ENCODE data around the gene ERGIC2.

Gene ERGIC2, protein sequence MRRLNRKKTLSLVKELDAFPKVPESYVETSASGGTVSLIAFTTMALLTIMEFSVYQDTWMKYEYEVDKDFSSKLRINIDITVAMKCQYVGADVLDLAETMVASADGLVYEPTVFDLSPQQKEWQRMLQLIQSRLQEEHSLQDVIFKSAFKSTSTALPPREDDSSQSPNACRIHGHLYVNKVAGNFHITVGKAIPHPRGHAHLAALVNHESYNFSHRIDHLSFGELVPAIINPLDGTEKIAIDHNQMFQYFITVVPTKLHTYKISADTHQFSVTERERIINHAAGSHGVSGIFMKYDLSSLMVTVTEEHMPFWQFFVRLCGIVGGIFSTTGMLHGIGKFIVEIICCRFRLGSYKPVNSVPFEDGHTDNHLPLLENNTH

DNA sequence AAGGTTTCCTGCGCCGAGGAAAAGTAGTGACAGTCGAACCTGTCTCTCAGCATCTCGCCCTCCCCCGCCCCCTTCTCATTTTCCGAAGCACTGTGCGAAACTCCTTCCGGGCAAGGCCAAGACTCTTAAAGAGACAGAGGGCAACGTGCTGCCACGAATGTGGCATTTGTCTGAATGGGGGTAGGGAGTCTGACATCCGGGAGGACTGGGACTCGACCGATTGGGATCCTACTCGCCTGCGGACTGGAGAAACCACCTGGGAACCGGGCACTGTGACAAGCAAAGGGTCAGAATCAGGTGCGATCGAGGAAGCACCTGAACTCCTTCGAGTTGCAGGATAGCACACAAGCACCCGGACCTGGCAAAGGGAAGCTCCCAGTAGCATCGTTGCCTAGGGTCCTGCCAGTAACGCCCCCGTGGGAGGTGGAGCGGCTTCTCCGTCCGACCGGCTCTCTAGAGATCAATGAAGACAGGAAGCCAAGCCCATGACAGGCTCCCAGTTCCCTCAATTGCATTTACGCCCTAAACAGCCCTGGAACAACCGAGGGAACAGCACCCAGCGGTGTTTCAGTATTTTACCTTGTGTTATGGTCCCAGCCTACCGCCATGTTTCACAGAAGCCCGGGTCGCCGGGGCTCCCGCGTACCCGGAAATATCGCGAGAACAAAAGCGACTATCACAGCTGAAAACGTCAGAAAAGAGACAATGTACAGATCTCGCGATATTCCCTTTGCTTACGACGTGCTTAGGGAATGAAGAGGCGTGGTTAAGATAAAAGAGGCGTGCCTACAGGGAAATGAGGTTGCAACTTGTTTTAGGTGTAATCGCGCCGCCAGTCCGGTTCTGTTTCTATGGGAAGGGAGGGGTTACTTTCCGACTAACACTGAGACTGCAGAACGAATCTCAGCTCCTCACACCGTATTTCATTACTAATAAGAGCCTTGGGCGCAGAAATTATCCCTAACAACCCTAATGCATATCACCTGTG is at the start of gene ERGIC2:
Gene ERGIC2 (minus strand): TSS at position 637 of the 988 bp plus-strand sequence. CDS start 9,539 bp downstream, outside the sequence.
- H3K36me3 ChIP-seq (ENCODE audit: control insufficient read depth in 5 of 5, insufficient read depth in 5 of 5, low read length in 5 of 5), result peaks cover 0 to 11% (median 2%) of the 10 kb centered on the region in 5 donors
- H3K27ac ChIP-seq (ENCODE audit: low read depth, low read length), result peak within 1 kb of the TSS; percentile 89
- peaks cover 0 to 22% (median 17%) of the 10 kb centered on the region in 5 donors for H3K4me1 ChIP-seq (ENCODE audit: control insufficient read depth in 5 of 5, insufficient read depth in 5 of 5, low read length in 5 of 5)
- peak within 1 kb of the TSS; percentile 83 to 100 (median 100) for H3K4me3 ChIP-seq (ENCODE audit: low read depth in 1 of 5, low read length in 5 of 5)
- peak within 1 kb of the TSS; percentile 86 to 100 (median 97) for H3K9ac ChIP-seq (ENCODE audit: low read length in 5 of 5)
- no peaks in the 10 kb centered on the region for H3K27me3 ChIP-seq (ENCODE audit: control insufficient read depth in 5 of 5, insufficient read depth in 4 of 5, low read length in 5 of 5)
- H3K9me3 ChIP-seq (ENCODE audit: control insufficient read depth in 5 of 5, low read length in 5 of 5), result no peaks in the 10 kb centered on the region

GRCh38 chr12:29430716-29431044 is 49.7 kb upstream of the ERGIC2 start:
- H3K36me3 ChIP-seq (ENCODE audit: control insufficient read depth in 5 of 5, insufficient read depth in 5 of 5, low read length in 5 of 5), result no peaks in the 10 kb centered on the region
- H3K4me1 ChIP-seq (ENCODE audit: control insufficient read depth in 5 of 5, insufficient read depth in 5 of 5, low read length in 5 of 5), result peaks cover 0 to 7% (median 0%) of the 10 kb centered on the region in 5 donors
- no peaks in the 10 kb centered on the region for H3K27me3 ChIP-seq (ENCODE audit: control insufficient read depth in 5 of 5, insufficient read depth in 4 of 5, low read length in 5 of 5)
- no peaks in the 10 kb centered on the region for H3K9me3 ChIP-seq (ENCODE audit: control insufficient read depth in 5 of 5, low read length in 5 of 5)
- no peak overlapping the region for H3K27ac ChIP-seq (ENCODE audit: low read depth, low read length)
- H3K9ac ChIP-seq (ENCODE audit: low read length in 5 of 5), result no peak overlapping the region
- H3K4me3 ChIP-seq (ENCODE audit: low read depth in 1 of 5, low read length in 5 of 5), result no peak overlapping the region

- no peaks in the 10 kb centered on the region for H3K9me3 ChIP-seq (ENCODE audit: control insufficient read depth in 5 of 5, low read length in 5 of 5)
- H3K9ac ChIP-seq (ENCODE audit: low read length in 5 of 5), result no peak overlapping the region
- no peak overlapping the region for H3K4me3 ChIP-seq (ENCODE audit: low read depth in 1 of 5, low read length in 5 of 5)
- no peak overlapping the region for H3K27ac ChIP-seq (ENCODE audit: low read depth, low read length)
- H3K4me1 ChIP-seq (ENCODE audit: control insufficient read depth in 5 of 5, insufficient read depth in 5 of 5, low read length in 5 of 5), result peaks cover 0 to 7% (median 0%) of the 10 kb centered on the region in 5 donors
- no peaks in the 10 kb centered on the region for H3K36me3 ChIP-seq (ENCODE audit: control insufficient read depth in 5 of 5, insufficient read depth in 5 of 5, low read length in 5 of 5)
- no peaks in the 10 kb centered on the region for H3K27me3 ChIP-seq (ENCODE audit: control insufficient read depth in 5 of 5, insufficient read depth in 4 of 5, low read length in 5 of 5)
Measured at GRCh38 chr12:29429999-29430715, 49.2 kb upstream of the ERGIC2 start.

GRCh38 chr12:29428633-29429032 is 47.7 kb upstream of the ERGIC2 start:
- Histone ChIP-seq H3K4me1 (ENCODE audit: control insufficient read depth in 5 of 5, insufficient read depth in 5 of 5, low read length in 5 of 5) (peaks cover 0 to 7% (median 0%) of the 10 kb centered on the region in 5 donors), H3K9ac (ENCODE audit: low read length in 5 of 5) (no peak overlapping the region), H3K4me3 (ENCODE audit: low read depth in 1 of 5, low read length in 5 of 5) (no peak overlapping the region), H3K27ac (ENCODE audit: low read depth, low read length) (no peak overlapping the region), H3K27me3 (ENCODE audit: control insufficient read depth in 5 of 5, insufficient read depth in 4 of 5, low read length in 5 of 5) (no peaks in the 10 kb centered on the region), H3K36me3 (ENCODE audit: control insufficient read depth in 5 of 5, insufficient read depth in 5 of 5, low read length in 5 of 5) (no peaks in the 10 kb centered on the region), H3K9me3 (ENCODE audit: control insufficient read depth in 5 of 5, low read length in 5 of 5) (no peaks in the 10 kb centered on the region)

- Histone ChIP-seq H3K9ac (ENCODE audit: low read length in 5 of 5) (no peak overlapping the region), H3K4me3 (ENCODE audit: low read depth in 1 of 5, low read length in 5 of 5) (no peak overlapping the region), H3K36me3 (ENCODE audit: control insufficient read depth in 5 of 5, insufficient read depth in 5 of 5, low read length in 5 of 5) (no peaks in the 10 kb centered on the region), H3K9me3 (ENCODE audit: control insufficient read depth in 5 of 5, low read length in 5 of 5) (no peaks in the 10 kb centered on the region), H3K27me3 (ENCODE audit: control insufficient read depth in 5 of 5, insufficient read depth in 4 of 5, low read length in 5 of 5) (no peaks in the 10 kb centered on the region), H3K27ac (ENCODE audit: low read depth, low read length) (no peak overlapping the region), H3K4me1 (ENCODE audit: control insufficient read depth in 5 of 5, insufficient read depth in 5 of 5, low read length in 5 of 5) (peaks cover 0 to 7% (median 0%) of the 10 kb centered on the region in 5 donors)
Measured at GRCh38 chr12:29427964-29428363, 47.0 kb upstream of the ERGIC2 start.

DNA sequence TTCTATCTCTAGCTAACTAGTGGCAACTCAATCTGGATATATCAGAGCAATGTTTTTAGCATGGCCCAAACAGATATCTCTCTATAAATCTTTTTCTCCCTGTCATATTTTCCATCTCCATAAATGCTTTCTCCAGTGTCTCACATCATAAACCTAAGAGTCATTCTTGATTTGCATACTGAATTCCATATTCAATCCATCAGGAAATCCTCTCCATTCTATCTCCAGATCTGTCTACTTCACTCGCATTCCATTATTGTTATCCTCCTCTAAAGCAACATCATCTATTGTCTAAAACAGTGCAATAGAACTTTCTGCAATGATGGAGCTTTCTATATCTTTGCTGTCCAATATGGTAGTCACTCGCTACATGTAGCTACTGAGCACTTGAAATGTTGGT is 45.5 kb upstream of the ERGIC2 start:
- Histone ChIP-seq H3K4me1 (ENCODE audit: control insufficient read depth in 5 of 5, insufficient read depth in 5 of 5, low read length in 5 of 5) (peaks cover 0 to 7% (median 0%) of the 10 kb centered on the region in 5 donors), H3K9me3 (ENCODE audit: control insufficient read depth in 5 of 5, low read length in 5 of 5) (no peaks in the 10 kb centered on the region), H3K27ac (ENCODE audit: low read depth, low read length) (no peak overlapping the region), H3K9ac (ENCODE audit: low read length in 5 of 5) (no peak overlapping the region), H3K4me3 (ENCODE audit: low read depth in 1 of 5, low read length in 5 of 5) (no peak overlapping the region), H3K27me3 (ENCODE audit: control insufficient read depth in 5 of 5, insufficient read depth in 4 of 5, low read length in 5 of 5) (no peaks in the 10 kb centered on the region), H3K36me3 (ENCODE audit: control insufficient read depth in 5 of 5, insufficient read depth in 5 of 5, low read length in 5 of 5) (no peaks in the 10 kb centered on the region)

- H3K36me3 ChIP-seq (ENCODE audit: control insufficient read depth in 5 of 5, insufficient read depth in 5 of 5, low read length in 5 of 5), result no peaks in the 10 kb centered on the region
- H3K4me1 ChIP-seq (ENCODE audit: control insufficient read depth in 5 of 5, insufficient read depth in 5 of 5, low read length in 5 of 5), result peaks cover 0 to 6% (median 0%) of the 10 kb centered on the region in 5 donors
- H3K27ac ChIP-seq (ENCODE audit: low read depth, low read length), result no peak overlapping the region
Measured at GRCh38 chr12:29425722-29426121, 44.8 kb upstream of the ERGIC2 start.

DNA sequence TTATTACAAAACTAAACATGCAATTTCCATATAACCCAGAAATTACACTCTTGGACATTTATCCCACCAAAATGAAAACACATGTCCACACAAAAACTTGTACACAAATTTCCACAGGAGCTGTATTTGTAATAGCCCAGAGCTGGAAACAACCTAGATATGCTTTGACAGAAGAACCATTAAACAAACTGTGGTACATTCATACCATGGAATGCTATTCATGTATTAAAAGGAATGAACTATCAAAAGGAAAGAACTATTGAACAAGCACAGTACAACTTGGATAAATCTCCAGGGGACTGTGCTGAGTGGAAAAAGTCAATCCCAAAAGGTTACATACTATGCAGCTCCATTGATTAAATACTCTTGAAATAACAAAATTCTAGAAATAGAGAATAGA is 35.8 kb upstream of the ERGIC2 start:
- H3K4me3 ChIP-seq (ENCODE audit: low read depth in 1 of 5, low read length in 5 of 5), result no peak overlapping the region
- no peak overlapping the region for H3K9ac ChIP-seq (ENCODE audit: low read length in 5 of 5)
- H3K27ac ChIP-seq (ENCODE audit: low read depth, low read length), result no peak overlapping the region
- no peaks in the 10 kb centered on the region for H3K36me3 ChIP-seq (ENCODE audit: control insufficient read depth in 5 of 5, insufficient read depth in 5 of 5, low read length in 5 of 5)
- H3K9me3 ChIP-seq (ENCODE audit: control insufficient read depth in 5 of 5, low read length in 5 of 5), result no peaks in the 10 kb centered on the region
- H3K27me3 ChIP-seq (ENCODE audit: control insufficient read depth in 5 of 5, insufficient read depth in 4 of 5, low read length in 5 of 5), result no peaks in the 10 kb centered on the region
- H3K4me1 ChIP-seq (ENCODE audit: control insufficient read depth in 5 of 5, insufficient read depth in 5 of 5, low read length in 5 of 5), result no peaks in the 10 kb centered on the region

More at GRCh38 chr12:29425722-29426121, 44.8 kb upstream of the ERGIC2 start:
- no peaks in the 10 kb centered on the region for H3K9me3 ChIP-seq (ENCODE audit: control insufficient read depth in 5 of 5, low read length in 5 of 5)
- H3K27me3 ChIP-seq (ENCODE audit: control insufficient read depth in 5 of 5, insufficient read depth in 4 of 5, low read length in 5 of 5), result no peaks in the 10 kb centered on the region
- H3K9ac ChIP-seq (ENCODE audit: low read length in 5 of 5), result no peak overlapping the region
- H3K4me3 ChIP-seq (ENCODE audit: low read depth in 1 of 5, low read length in 5 of 5), result no peak overlapping the region

DNA sequence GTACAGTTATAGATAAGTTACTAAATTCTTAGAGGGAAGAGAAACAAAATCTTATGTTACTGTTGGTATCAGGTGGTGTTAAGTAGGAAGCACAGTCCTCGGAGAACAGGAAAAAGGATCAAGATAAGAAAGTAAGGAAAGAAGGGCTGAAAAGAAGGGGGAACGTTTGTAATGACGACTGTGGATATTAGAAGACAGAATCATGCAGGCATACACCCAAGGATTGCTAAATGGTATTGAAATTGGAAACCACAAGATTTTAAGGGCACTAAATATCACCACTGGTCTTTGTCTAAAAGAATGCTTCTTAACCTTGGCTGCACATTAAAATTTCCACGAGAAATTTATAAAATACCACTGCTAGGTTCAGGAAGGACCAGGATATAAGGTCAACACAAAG is 34.1 kb upstream of the ERGIC2 start:
- no peaks in the 10 kb centered on the region for H3K9me3 ChIP-seq (ENCODE audit: control insufficient read depth in 5 of 5, low read length in 5 of 5)
- H3K36me3 ChIP-seq (ENCODE audit: control insufficient read depth in 5 of 5, insufficient read depth in 5 of 5, low read length in 5 of 5), result no peaks in the 10 kb centered on the region
- H3K27me3 ChIP-seq (ENCODE audit: control insufficient read depth in 5 of 5, insufficient read depth in 4 of 5, low read length in 5 of 5), result no peaks in the 10 kb centered on the region
- H3K27ac ChIP-seq (ENCODE audit: low read depth, low read length), result no peak overlapping the region
- no peak overlapping the region for H3K9ac ChIP-seq (ENCODE audit: low read length in 5 of 5)
- H3K4me3 ChIP-seq (ENCODE audit: low read depth in 1 of 5, low read length in 5 of 5), result no peak overlapping the region
- H3K4me1 ChIP-seq (ENCODE audit: control insufficient read depth in 5 of 5, insufficient read depth in 5 of 5, low read length in 5 of 5), result no peaks in the 10 kb centered on the region
